Raji (cell line): ENCODE measurements around the gene ALK.

Experiments
- POLR2A ChIP-seq: IDR thresholded peaks from 2 replicates; pipeline ENCODE4 v1.6.1; 2011; ENCODE audit warnings: low read depth, low read length, control low read depth; ENCODE audit not compliant: insufficient read depth

ALK gene

DNA sequence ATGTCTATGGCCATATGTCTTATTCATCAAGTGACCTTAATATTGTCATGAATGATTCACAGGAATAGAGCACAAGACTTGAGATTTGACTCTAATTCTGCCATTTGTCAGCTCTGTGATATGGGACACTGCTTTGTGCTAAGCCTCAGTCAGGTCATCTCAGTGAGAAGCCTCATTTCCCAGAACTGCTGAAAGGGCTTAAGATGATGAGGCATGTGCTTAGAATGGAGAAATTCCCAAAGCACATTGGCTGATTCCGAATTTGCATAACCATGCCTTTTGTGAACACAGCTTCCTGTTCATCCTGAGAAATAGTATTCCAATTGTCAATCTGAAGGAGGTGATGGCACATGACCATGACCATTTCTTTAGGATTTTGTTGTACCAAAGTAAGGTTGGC, 218.1 kb downstream of the ALK start:
- TF ChIP-seq POLR2A = no peak

DNA sequence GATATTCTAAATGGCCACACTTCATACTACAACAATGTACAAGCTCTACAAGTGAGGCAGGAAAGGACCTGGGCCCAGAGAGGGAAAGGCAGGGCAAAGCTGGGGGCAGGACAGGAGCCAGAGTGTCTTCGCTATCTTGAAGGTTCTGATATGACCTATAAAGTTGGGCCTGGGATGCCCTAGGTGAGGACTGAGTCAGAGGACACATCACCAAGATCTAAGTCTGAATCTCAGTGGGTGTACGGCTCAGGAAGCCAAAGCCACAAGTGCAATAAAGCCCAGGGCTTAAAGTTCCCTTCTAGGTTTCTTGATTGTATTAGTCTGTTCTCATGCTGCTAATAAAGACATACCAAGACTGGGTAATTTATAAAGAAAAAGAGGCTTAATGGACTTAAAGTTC, 219.1 kb downstream of the ALK start:
- no peak for TF ChIP-seq POLR2A

DNA sequence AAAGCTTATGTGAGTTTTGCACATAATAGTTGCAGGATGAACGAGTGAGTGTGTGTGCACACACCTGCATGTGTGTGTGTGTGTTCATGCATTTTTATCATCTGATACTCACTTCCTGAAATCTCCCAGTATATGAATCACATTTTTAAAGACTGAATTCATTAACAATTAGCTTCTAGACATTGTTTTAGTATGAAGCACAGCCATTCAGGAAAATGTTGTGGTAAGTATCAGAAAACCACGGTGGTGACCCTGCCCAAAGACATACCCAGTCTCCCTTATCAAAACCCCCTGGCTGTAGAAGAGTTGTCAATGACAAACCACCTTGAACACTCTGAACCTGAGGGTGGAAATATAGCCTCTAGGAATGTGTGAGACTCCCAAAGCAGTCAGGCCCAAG, 220.8 kb downstream of the ALK start:
- TF ChIP-seq POLR2A = no peak

DNA sequence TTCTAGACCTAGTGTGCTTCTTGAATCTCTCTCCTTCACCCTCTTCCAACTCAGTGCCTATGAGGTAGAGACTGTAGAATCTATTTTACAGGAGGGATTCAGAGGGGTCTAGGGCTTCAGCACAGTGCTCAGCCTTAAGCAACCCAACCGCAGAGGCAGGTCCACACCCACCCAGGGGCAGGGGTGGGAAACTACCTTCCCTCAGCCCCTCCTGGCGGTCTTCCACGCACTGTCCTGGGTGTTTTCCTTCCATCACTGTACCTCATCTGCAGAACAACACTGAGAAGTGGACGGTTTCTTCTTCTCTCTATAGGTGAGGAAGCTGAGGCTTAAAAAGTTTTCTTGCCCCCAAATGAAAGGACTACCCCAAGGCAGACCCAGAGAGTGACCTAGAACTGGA, 222.3 kb downstream of the ALK start:
- no peak for TF ChIP-seq POLR2A

DNA sequence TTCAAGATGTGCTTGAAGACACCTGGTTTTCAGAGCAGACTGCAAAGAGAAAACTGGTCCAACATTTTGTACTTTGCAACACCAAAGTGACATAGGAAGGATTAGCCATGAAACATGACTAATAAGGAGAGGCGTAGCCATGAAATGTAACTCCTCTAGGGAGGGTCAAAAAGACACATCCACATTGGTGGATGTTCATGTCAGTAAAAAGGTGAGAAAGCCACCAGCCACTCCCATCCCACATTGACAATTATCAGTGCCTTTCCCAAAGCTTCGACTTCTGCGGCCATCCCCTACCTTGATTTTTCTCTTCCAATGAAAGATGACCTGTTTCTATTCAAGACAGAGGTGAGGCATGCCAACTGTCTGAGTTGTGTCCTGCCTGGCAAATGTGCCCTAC, 223.2 kb downstream of the ALK start:
- no peak for TF ChIP-seq POLR2A

DNA sequence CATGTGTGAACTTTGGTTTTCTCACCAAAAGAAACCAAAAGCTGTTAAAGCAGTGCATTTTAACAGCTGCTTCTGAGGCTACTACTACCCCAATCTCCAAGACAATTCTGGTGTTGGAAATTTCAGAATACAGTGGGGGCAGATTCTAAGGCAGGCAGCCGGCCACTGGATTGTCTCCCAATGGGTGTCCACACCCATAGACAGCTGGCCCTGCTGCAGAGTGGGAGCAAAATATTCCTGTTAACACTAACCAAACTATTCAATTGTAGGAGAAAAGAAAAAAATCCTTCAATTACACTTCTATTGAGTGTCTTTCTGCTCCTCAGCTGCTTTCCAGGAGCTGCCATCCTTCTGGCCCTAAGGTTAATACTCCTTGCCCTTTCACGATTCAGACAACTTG, 223.7 kb downstream of the ALK start:
- TF ChIP-seq POLR2A = no peak

DNA sequence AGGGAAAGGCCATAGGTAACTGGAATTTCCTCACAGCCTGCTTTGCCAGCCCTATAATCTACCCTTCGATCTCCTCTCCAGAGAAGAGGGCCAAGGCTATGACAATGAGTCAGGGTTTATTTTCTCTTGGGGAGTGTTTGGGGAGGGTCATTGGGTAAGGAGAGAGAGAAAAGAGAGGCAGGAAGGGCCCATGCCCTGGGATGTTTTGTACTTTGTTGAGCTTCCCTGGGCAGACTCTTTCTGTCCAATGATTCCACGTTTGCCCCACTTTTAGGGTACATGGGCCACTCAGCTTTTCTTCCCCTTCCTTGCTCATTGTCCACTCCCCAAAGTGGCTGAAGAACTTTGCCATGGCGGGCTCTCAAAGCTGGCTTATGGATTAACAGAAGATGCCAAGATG, 224.2 kb downstream of the ALK start:
- no peak for TF ChIP-seq POLR2A

DNA sequence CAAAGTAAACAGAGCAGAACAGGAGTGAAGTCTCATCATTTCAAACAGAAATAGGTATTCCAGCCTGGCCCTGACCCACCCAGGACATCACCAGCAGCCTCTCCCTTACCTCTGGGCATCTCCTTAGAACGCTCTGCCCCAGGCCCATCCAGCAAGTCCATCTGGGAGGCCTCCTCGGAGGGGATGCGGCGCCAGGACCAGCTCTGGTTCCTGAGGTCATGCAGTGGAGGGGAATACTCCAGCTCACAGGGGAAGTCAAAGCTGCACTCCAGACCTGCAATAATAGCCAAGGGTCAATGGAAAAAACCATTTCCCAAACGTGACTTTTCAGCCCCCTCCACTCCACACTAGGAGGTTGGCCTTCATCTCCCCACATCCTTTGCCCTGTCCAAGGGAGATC, 226.6 kb downstream of the ALK start:
- no peak for TF ChIP-seq POLR2A

DNA sequence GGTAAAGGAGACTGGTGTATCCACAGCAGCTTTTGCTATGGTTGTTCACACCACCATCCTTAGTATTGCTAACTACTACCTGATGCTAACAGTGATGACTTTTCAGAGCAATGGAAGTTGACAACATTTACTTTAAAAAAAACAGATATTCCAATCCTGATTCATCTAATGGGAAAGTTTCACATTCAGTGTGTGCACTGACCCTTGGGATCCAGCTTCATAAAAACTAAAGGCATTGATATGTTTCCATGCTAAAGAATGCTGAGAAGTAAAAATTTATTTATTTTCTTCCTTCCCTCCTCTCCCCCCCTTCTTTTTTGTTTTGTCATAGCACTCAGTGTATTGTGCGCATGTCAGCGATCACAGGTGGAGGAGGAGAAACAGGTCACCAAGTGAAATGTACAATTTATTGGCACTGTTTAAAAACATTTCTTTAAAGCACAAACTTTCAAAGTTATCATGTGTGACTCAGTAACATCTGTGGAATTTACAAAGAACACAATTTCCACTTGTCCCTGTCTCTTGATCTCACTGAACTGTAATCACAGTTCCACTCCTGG, 229.9 kb downstream of the ALK start:
- no peak for TF ChIP-seq POLR2A

DNA sequence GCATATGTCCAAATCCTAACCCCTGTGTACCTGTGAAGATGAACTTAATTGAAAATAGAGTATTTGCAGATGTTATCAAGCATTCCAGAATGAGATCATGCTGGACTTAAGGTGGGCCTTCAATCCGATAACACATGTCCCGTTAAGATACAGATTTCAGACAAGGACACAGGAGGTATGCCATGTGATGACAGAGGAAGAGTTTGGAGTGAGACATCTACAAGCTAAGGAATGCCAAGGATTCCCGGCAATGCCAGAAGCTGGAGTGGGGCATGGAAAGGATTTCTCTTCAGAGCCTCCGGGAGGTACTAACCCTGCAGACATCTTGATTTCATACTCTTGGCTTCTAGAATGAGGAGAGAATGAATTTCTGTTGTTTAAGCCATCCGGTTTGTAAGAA, 231.7 kb downstream of the ALK start:
- no peak for TF ChIP-seq POLR2A

DNA sequence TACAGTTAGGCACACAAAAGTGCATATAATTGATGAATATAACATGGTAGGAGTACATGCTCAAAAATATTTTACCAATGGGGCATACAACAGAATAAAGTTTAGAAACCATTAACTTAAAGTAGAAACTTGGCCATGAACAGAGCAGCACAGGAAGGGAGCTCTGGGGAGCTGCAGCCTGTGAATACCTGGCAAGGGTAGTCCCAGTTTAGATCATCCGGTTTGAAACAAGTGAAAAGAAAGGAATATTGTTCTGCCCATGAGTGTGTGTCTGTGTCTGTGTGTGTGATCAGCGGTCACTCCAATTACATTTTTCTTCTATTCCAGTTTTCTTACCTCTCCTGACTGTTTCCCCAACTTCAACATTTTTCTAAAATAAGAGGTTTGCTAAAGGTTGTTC, 233.0 kb downstream of the ALK start:
- TF ChIP-seq POLR2A = no peak

DNA sequence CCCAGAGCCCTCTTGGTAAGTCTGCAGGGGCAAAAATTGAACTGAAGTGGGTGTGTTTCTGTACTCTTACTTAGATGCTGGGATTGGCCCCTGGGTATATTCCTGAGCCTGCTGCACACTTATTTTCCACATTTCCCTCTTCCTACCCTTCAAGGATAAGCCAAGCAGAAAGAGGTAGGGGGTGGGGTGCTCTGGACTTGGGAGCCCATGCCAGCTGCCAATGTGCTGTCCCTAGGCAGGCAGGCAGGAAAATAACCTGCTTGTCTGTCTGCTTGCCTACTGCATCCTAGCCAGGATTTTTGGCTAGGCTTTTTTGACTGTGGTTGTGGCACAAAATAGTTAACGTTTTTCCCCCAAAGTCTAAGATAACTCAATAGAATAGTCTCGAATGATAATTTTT, 234.3 kb downstream of the ALK start:
- TF ChIP-seq POLR2A = no peak

DNA sequence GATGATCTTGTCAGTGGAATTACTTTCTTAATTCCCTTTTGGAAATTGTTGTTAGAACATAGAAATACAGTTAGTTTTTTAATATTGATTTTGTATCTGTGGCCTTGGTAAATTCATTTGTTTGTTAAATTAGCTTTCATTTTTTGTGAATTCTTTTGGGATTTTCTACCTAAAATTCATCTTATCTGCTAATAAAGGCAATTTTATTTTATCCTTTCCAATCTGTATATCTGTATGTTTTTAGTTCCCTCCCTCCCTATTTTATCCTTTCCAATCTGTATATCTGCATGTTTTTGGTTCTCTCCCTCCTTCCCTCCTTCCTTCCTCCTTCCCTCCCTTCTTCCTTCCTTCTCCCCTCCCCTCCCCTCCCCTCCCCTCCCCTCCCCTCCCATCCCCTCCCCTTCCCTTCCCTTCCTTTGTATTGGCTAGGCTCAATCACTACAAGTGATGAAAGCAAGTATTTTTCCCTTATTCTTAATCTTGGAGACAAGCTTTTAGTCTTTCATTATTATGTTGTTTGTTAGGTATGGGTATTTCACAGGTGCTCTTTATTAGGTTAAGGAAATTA, 244.4 kb downstream of the ALK start:
- no peak for TF ChIP-seq POLR2A

DNA sequence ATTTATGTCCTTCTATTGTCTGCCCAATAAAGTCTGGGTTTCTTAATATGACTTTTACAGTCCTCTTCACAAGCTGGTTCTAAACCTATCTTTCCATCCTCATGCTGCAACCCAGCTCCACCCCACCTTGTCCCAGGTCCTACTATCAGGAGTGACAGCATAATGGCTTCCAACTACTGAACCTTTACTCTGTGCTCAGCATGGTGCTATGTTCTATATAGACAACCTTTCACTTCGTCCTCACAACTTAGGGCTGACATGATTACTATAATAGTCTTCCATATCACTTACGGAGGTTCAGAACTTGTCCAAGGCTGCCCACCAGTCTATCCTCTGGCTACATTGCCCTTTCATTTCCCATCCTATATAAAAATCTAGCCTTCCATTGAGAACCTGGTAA, 256.8 kb downstream of the ALK start:
- TF ChIP-seq POLR2A = no peak

DNA sequence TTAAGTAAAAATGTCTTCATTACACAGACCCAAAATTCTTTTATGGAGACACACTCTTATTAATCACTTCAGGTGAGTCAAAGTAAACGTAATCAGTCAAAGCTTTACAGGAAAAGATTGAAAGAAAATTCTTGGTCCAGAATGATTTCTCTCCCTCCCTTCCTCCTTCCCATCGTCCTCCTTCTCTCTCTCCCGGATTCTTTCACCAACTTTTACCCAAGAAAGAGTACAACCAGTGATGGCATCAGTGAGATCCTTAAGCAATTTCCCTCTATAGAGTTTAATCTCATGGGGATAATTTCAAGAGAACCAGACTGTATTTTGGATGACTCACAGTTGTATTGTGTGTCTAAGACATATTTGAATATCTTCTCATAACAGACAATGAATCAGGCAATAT, 258.1 kb downstream of the ALK start:
- no peak for TF ChIP-seq POLR2A

DNA sequence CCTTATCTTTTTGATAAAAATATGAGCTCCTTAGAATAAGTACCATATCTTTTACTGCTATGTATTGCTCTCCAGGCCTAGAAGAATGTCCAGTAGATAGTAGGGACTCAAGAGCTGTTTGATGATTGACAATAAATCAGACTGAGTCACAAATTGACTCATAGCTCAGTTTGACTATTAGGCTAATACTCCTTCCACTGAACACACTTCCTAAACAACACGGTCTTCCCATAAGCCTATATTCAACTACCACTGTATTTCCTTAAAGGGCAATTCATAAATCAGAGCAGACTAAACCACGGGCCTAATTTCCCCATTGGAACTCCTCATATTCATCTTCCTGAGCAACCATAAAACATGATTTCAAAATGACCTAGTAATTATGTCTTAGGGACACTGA, 258.5 kb downstream of the ALK start:
- no peak for TF ChIP-seq POLR2A

DNA sequence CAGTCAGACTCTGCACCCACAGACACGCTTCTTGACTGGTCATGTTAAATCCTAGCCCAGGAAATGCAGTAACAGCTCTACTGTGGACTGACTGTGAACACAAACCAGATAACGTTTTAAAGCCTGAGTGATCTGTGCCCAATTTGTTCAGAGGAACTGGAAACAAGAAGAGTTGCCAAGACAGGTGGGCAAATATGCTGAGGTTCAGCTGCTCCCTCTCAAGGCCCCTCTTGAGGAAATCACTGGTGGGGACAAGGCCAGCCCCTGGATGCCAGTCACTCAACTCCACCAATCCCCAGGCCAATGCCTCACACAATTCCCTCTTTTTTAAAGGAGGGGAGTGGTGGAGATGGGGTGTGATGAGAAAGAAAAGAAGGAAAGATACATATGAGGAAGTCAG, 261.2 kb downstream of the ALK start:
- TF ChIP-seq POLR2A = no peak
